GM12865 (cell line): ENCODE data around the gene EXOC4.
"Not testable (repeated sequence)": the region's sequence is repeated elsewhere in the genome, so short reads cannot be mapped to it uniquely, and the experiment has no call there.

Source experiments
- DNase-seq: peaks from one replicate; pipeline ENCODE4 v3.0.0; 2010; ENCODE audit warnings: low read depth
- H3K4me3 ChIP-seq: 2 replicates; pipeline ENCODE4 v1.5.1; 2011; ENCODE audit warnings: mild to moderate bottlenecking, low read depth, low read length, control low read depth
- TF ChIP-seq, protein P1 (sequence below): IDR thresholded peaks from 2 replicates; pipeline ENCODE4 v1.5.1; 2011; ENCODE audit warnings: low read length, control low read depth, low read depth, inconsistent platforms; ENCODE audit not compliant: insufficient read depth; ENCODE audit errors: missing control alignments

Gene EXOC4

DNA sequence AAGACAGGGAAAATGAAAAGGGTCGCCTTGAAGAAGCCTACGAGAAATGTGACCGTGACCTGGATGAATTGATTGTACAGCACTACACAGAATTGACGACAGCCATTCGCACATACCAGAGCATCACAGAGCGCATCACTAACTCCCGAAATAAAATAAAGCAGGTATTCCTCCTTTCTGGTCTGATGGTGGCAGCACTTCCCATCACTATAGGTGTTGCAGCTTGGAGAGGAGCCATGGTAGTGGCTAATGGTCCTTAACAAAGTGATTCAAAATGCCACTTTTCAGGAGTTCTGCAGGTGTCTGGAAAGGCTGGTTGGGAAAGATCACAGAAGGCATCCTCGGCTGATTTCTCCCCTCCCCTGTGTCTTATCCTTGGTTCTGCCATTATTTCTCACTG, 22.1 kb downstream of the EXOC4 start:
- TF ChIP-seq, protein P1, sequence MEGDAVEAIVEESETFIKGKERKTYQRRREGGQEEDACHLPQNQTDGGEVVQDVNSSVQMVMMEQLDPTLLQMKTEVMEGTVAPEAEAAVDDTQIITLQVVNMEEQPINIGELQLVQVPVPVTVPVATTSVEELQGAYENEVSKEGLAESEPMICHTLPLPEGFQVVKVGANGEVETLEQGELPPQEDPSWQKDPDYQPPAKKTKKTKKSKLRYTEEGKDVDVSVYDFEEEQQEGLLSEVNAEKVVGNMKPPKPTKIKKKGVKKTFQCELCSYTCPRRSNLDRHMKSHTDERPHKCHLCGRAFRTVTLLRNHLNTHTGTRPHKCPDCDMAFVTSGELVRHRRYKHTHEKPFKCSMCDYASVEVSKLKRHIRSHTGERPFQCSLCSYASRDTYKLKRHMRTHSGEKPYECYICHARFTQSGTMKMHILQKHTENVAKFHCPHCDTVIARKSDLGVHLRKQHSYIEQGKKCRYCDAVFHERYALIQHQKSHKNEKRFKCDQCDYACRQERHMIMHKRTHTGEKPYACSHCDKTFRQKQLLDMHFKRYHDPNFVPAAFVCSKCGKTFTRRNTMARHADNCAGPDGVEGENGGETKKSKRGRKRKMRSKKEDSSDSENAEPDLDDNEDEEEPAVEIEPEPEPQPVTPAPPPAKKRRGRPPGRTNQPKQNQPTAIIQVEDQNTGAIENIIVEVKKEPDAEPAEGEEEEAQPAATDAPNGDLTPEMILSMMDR: no peak
- H3K4me3 ChIP-seq: no peak overlapping the region
- DNase-seq: no peak

DNA sequence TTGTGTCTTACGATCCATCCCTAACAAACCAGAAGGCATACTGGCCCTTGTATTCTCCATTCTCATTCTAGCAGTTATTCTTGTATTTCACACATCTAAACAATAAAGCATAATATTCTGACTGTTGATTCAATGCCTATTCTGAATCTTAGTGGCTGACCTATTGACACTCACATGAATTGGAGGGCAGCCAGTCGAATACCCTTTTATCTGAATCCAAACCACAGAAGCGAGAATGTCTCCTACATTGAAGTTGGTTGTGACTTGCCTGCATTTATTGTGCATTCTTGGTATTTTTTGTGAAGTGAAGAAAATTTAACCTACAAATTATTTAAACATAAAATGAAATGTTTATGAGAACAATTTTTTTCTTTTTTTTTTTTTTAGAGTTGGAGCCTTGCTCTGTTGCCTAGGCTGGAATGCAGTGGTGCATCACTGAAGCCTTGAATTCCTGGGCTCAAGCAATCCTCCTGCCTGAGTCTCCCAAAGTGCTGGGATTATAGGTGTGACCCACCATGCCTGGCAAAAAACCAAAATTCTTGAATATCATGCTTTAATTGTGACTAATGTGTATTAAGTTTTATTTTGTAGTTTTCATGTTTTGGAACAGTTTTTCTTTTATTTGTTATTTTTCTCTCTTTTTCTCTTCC, 22.7 kb downstream of the EXOC4 start:
- no peak overlapping the region for H3K4me3 ChIP-seq
- no peak for DNase-seq
- TF ChIP-seq, protein P1: no peak

DNA sequence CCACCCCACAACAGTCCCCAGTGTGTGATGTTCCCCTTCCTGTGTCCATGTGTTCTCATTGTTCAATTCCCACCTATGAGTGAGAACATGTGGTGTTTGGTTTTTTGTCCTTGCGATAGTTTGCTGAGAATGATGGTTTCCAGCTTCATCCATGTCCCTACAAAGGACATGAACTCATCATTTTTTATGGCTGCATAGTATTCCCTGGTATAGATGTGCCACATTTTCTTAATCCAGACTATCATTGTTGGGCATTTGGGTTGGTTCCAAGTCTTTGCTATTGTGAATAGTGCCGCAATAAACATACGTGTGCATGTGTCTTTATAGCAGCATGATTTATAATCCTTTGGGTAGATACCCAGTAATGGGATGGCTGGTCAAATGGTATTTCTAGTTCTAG, 26.1 kb downstream of the EXOC4 start:
- H3K4me3 ChIP-seq, DNase-seq: not testable (repeated sequence)

DNA sequence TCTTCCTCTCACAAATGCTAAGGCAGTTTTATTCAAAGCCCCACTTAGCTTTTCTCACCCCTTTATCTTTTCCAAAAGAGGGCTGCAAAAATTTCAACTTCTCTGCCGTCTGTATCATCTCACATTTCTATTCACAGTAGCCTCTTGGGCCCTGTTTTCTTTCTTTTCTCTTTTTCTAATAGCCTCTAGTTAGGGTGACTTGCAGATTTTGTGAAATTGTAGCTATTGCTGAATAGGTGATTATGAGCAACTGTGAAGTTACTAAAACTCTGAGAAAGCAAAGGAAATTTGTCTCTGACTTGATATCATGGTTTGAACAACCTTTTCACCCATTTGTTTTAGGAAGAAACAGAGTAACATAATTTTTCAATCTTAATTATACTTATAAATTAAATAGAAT, 29.2 kb downstream of the EXOC4 start:
- no peak for DNase-seq
- H3K4me3 ChIP-seq: no peak overlapping the region
- TF ChIP-seq, protein P1: no peak

DNA sequence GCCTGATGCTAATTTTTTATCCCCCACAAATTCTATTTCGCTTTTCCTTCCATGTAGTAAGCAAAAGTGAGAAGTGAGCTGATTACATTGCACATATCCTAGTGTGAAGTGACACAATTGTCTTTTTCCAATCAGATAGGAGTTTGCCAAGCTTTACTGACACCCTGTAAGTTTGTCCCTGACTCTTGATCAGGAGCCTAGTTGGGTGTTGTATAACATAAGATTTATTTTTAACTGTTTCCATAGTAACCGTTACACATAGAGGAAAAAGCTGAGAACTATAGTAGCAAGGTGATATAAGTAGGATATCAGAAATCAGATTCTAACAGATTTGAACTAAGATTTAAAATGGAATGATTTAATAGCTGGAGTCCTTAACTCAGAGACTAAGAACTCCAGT, 31.2 kb downstream of the EXOC4 start:
- H3K4me3 ChIP-seq: no peak overlapping the region
- TF ChIP-seq, protein P1: no peak
- DNase-seq: no peak

DNA sequence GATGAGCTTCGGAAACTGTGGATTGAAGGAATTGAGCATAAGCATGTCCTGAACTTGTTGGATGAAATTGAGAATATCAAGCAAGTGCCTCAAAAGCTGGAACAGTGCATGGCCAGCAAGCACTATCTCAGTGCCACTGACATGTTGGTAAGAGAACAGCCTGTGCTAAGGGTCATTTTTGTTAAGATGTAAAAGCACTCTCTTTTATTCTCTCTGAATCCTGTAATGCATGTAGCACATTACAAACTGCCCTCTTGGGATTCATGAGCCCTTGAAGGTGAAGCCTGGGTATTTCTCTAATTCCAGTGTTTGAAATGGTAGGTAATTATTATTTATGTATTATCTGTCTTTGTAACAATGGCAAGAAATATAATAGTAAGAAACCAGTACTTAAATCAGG, 36.1 kb downstream of the EXOC4 start:
- no peak overlapping the region for H3K4me3 ChIP-seq
- TF ChIP-seq, protein P1: no peak
- no peak for DNase-seq

DNA sequence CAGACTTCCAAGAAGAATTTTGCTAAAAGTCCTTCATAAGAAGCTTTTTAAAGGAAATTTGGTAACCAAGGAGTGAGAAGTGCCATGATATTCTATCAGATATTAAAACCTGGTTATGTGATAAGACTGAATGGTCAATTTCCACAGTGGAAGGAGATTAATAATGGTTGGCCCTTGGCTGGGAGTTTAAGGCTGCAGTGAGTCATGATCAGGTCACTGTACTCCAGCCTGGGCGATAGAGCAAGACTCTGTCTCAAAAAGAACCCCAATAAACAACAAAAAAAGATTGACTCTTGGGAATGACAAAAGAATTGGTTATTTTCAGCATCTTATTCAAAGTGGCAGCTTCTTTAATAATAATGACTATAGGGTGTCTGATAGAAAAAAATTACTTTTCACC, 37.2 kb downstream of the EXOC4 start:
- H3K4me3 ChIP-seq: no peak overlapping the region
- TF ChIP-seq, protein P1: no peak
- DNase-seq: no peak
